Measurements from ENCODE around the gene SLC12A4.
"Not testable (repeated sequence)": the region's sequence is repeated elsewhere in the genome, so short reads cannot be mapped to it uniquely, and the experiment has no call there.

SLC12A4 gene

GRCh38 chr16:67968400-67969253, at the start of gene SLC12A4:
SLC12A4 (minus strand) TSS chr16:67968637; CDS start chr16:67968553, 84 bp downstream.
- H3K4me3 ChIP-seq (ENCODE audit: low read depth, low read length): peak within 1 kb of the TSS; percentile 84
- peak; percentile 13 for TF ChIP-seq CTCF (conservative IDR thresholded peaks at IDR 0.05; ENCODE audit: low read depth, low read length)
- DNase-seq (ENCODE audit: low read depth): peak; percentile 69

- no peak for TF ChIP-seq CTCF (conservative IDR thresholded peaks at IDR 0.05; ENCODE audit: low read depth, low read length)
- no peak within 1 kb of the TSS for H3K4me3 ChIP-seq (ENCODE audit: low read depth, low read length)
- DNase-seq (ENCODE audit: low read depth): no peak
Observed at GRCh38 chr16:68015681-68016080, 47.2 kb upstream of the SLC12A4 start, which contains the start of gene DPEP2NB. DPEP2NB (minus strand) TSS chr16:68015911; CDS start chr16:68015770, 141 bp downstream.

GRCh38 chr16:68013440-68013839, 45.0 kb upstream of the SLC12A4 start:
- TF ChIP-seq CTCF (conservative IDR thresholded peaks at IDR 0.05; ENCODE audit: low read depth, low read length): no peak
- DNase-seq (ENCODE audit: low read depth): no peak
- H3K4me3 ChIP-seq (ENCODE audit: low read depth, low read length): no peak overlapping the region

DNA sequence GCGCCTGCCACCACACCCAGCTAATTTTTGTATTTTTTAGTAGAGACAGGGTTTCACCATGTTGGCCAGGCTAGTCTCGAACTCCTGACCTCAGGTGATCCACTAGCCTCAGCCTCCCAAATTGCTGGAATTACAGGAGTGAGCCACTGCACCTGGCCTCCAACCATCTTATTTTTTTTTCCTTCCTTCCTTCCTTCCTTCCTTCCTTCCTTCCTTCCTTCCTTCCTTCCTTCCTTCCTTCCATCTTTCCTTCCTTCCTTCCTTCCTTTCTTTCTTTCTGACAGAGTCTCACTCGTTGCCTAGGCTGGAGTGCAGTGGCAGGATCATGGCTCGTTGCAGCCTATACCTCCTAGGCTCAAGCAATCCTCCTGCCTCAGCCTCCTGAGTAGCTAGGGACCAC, 41.4 kb upstream of the SLC12A4 start:
- DNase-seq (ENCODE audit: low read depth); H3K4me3 ChIP-seq (ENCODE audit: low read depth, low read length): not testable (repeated sequence)

GRCh38 chr16:68009157-68009735, 40.8 kb upstream of the SLC12A4 start:
- no peak for DNase-seq (ENCODE audit: low read depth)
- no peak overlapping the region for H3K4me3 ChIP-seq (ENCODE audit: low read depth, low read length)
- TF ChIP-seq CTCF (conservative IDR thresholded peaks at IDR 0.05; ENCODE audit: low read depth, low read length): no peak

GRCh38 chr16:68005786-68006286, 37.4 kb upstream of the SLC12A4 start:
- DNase-seq (ENCODE audit: low read depth): peak; percentile 96
- no peak overlapping the region for H3K4me3 ChIP-seq (ENCODE audit: low read depth, low read length)
- TF ChIP-seq CTCF (conservative IDR thresholded peaks at IDR 0.05; ENCODE audit: low read depth, low read length): no peak

- no peak overlapping the region for H3K4me3 ChIP-seq (ENCODE audit: low read depth, low read length)
- TF ChIP-seq CTCF (conservative IDR thresholded peaks at IDR 0.05; ENCODE audit: low read depth, low read length): no peak
Observed at GRCh38 chr16:68005211-68005610, 36.8 kb upstream of the SLC12A4 start.

More at GRCh38 chr16:68005211-68005610, 36.8 kb upstream of the SLC12A4 start:
- no peak for DNase-seq (ENCODE audit: low read depth)
